H1 (cell line): ENCODE data around the gene TIMP3. TPM values are rescaled to one million over a fixed set of nuclear protein-coding genes. Genes with fewer than 3 reads are reported as not detected.

Source experiments
- CTCF ChIA-PET: fragments of 300-600 bp; sonication (Branson Sonifier 250); formaldehyde crosslinking; loops from one replicate; lab custom pipeline; 2021; ENCODE audit not compliant: partially characterized antibody; lab: Charles Lee
- POLR2A ChIA-PET: fragments of 300-600 bp; sonication (Branson Sonifier 250); formaldehyde crosslinking; loops from one replicate; lab custom pipeline; 2021; ENCODE audit warnings: inconsistent platforms; ENCODE audit not compliant: partially characterized antibody; lab: Charles Lee
- DNase-seq, 2 experiments: peaks; one replicate each; pipeline versions ENCODE4 v3.0.0 to v3.0.0-alpha.2; 2010 to 2022; ENCODE audit warnings: low spot score in 2 of 2, low read depth in 1 of 2, mixed read lengths in 1 of 2
- FAIRE-seq: peaks from 2 replicates; lab custom pipeline; 2011; peaks lifted over from hg19 to GRCh38; lab: Jason Lieb, UNC
- H2AFZ ChIP-seq: 2 replicates; pipeline ENCODE4 v1.8.1; 2012; ENCODE audit warnings: low read length, inconsistent platforms
- H2AK5ac ChIP-seq: 2 replicates; pipeline ENCODE4 v1.6.1; 2013; ENCODE audit warnings: low read depth, low read length
- H2BK120ac ChIP-seq: replicated peaks from 2 replicates; pipeline ENCODE3; 2013; ENCODE audit warnings: low read depth, low read length, inconsistent platforms
- H2BK12ac ChIP-seq: 2 replicates; pipeline ENCODE4 v1.6.1; 2013; ENCODE audit warnings: low read depth, low read length
- H2BK15ac ChIP-seq: 2 replicates; pipeline ENCODE4 v1.6.1; 2013; ENCODE audit warnings: low read length
- H2BK20ac ChIP-seq: 2 replicates; pipeline ENCODE4 v1.6.1; 2013; ENCODE audit warnings: low read length
- H2BK5ac ChIP-seq: 2 replicates; pipeline ENCODE4 v1.6.1; 2013; ENCODE audit warnings: low read depth, low read length
- H3K14ac ChIP-seq: 2 replicates; pipeline ENCODE4 v1.6.1; 2013; ENCODE audit warnings: inconsistent platforms; ENCODE audit not compliant: insufficient read length
- H3K18ac ChIP-seq: 2 replicates; pipeline ENCODE4 v1.6.1; 2013; ENCODE audit warnings: low read length; ENCODE audit errors: extremely low read depth
- H3K23ac ChIP-seq: 2 replicates; pipeline ENCODE4 v1.6.1; 2013; ENCODE audit warnings: inconsistent platforms; ENCODE audit not compliant: insufficient read length
- H3K23me2 ChIP-seq: 2 replicates; pipeline ENCODE4 v1.6.1; 2013; ENCODE audit warnings: low read depth, low read length
- H3K27ac ChIP-seq: 2 replicates; pipeline ENCODE4 v1.6.1; 2011; ENCODE audit warnings: low read depth, low read length, inconsistent platforms
- H3K27me3 ChIP-seq, 4 experiments: replicated peaks in 1 of 4; 1 replicate in 1 of 4; 2 replicates in 3 of 4; pipeline versions ENCODE4 v1.6.1 to v1.8.1; 2011 to 2013; ENCODE audit warnings: low read length in 3 of 4, mild to moderate bottlenecking in 3 of 4, inconsistent platforms in 2 of 4, mixed read lengths in 2 of 4, moderate library complexity in 1 of 4; ENCODE audit not compliant: control insufficient read depth in 3 of 4, insufficient read depth in 3 of 4; ENCODE audit errors: extremely low read depth in 1 of 4
- H3K36me3 ChIP-seq, 4 experiments: 2 replicates each; pipeline versions ENCODE4 v1.6.1 to v1.8.1; 2011 to 2013; ENCODE audit warnings: mild to moderate bottlenecking in 4 of 4, low read length in 3 of 4, moderate library complexity in 2 of 4, control low read depth in 1 of 4, inconsistent platforms in 1 of 4; ENCODE audit not compliant: insufficient read depth in 4 of 4, control insufficient read depth in 2 of 4
- H3K4ac ChIP-seq: replicated peaks from 2 replicates; pipeline ENCODE3; 2013; ENCODE audit warnings: low read length, low read depth, mixed read lengths, inconsistent platforms; ENCODE audit not compliant: insufficient read length
- H3K4me1 ChIP-seq, 4 experiments: replicated peaks in 1 of 4; 1 replicate in 1 of 4; 2 replicates in 3 of 4; pipeline versions ENCODE4 v1.6.1 to v1.8.1; 2011 to 2013; ENCODE audit warnings: low read length in 3 of 4, inconsistent platforms in 2 of 4, mixed read lengths in 1 of 4; ENCODE audit not compliant: insufficient read depth in 4 of 4, control insufficient read depth in 3 of 4
- H3K4me2 ChIP-seq, 2 experiments: 2 replicates each; pipeline versions ENCODE4 v1.6.1 to v1.8.1; 2011 to 2013; ENCODE audit warnings: low read depth in 2 of 2, low read length in 2 of 2, control low read depth in 1 of 2, inconsistent platforms in 1 of 2, mild to moderate bottlenecking in 1 of 2; ENCODE audit not compliant: insufficient read depth in 1 of 2
- H3K4me3 ChIP-seq, 4 experiments: fragments of 200-600, 300-600 bp in 1 of 4; sonication (generic), shearing (Covaris generic), sonication (Bioruptor Twin) in 1 of 4; 2 replicates each; pipeline versions ENCODE4 v1.5.1 to v1.8.1; 2011 to 2016; ENCODE audit warnings: low read length in 4 of 4, low read depth in 3 of 4, control low read depth in 2 of 4, inconsistent platforms in 2 of 4, mild to moderate bottlenecking in 2 of 4, mixed read lengths in 1 of 4, moderate library complexity in 1 of 4; ENCODE audit not compliant: insufficient read depth in 2 of 4; ENCODE audit errors: extremely low read depth in 1 of 4
- H3K56ac ChIP-seq: replicated peaks from 2 replicates; pipeline ENCODE3; 2013; ENCODE audit warnings: low read depth, mild to moderate bottlenecking, mixed read lengths, low read length, inconsistent platforms; ENCODE audit not compliant: insufficient read length
- H3K79me1 ChIP-seq: 2 replicates; pipeline ENCODE4 v1.6.1; 2013; ENCODE audit warnings: low read depth, low read length, control low read depth
- H3K79me2 ChIP-seq, 2 experiments: 2 replicates each; pipeline versions ENCODE4 v1.6.1 to v1.8.1; 2012 to 2013; ENCODE audit warnings: low read length in 2 of 2, mild to moderate bottlenecking in 2 of 2, inconsistent platforms in 1 of 2; ENCODE audit not compliant: insufficient read depth in 2 of 2, control insufficient read depth in 1 of 2
- H3K9ac ChIP-seq, 4 experiments: replicated peaks in 1 of 4; 1 replicate in 1 of 4; 2 replicates in 3 of 4; pipeline versions ENCODE4 v1.6.1 to v1.8.1; 2011 to 2013; ENCODE audit warnings: low read depth in 3 of 4, low read length in 3 of 4, control low read depth in 2 of 4, mild to moderate bottlenecking in 2 of 4, moderate library complexity in 2 of 4, inconsistent platforms in 1 of 4; ENCODE audit errors: extremely low read depth in 1 of 4
- H3K9me3 ChIP-seq, 2 experiments: 2 replicates each; pipeline versions ENCODE4 v1.6.1 to v1.8.1; 2012 to 2013; ENCODE audit warnings: mild to moderate bottlenecking in 2 of 2, moderate library complexity in 2 of 2, control low read depth in 1 of 2, inconsistent platforms in 1 of 2, low read depth in 1 of 2, low read length in 1 of 2, mixed read lengths in 1 of 2; ENCODE audit not compliant: insufficient read depth in 2 of 2
- H4K20me1 ChIP-seq, 2 experiments: replicated peaks in 1 of 2; 2 replicates each; pipeline versions ENCODE3 to v1.8.1; 2011 to 2013; ENCODE audit warnings: inconsistent platforms in 2 of 2, low read length in 2 of 2, mild to moderate bottlenecking in 1 of 2; ENCODE audit not compliant: insufficient read depth in 2 of 2, control insufficient read depth in 1 of 2
- H4K5ac ChIP-seq: 2 replicates; pipeline ENCODE4 v1.6.1; 2013; ENCODE audit warnings: low read length, low read depth, mixed read lengths, inconsistent platforms; ENCODE audit not compliant: insufficient read length
- H4K8ac ChIP-seq: 2 replicates; pipeline ENCODE4 v1.8.0; 2013; ENCODE audit warnings: mild to moderate bottlenecking, moderate library complexity, low read length, inconsistent platforms; ENCODE audit not compliant: insufficient read depth; ENCODE audit errors: extremely low read depth
- H4K91ac ChIP-seq: replicated peaks from 2 replicates; pipeline ENCODE3; 2013; ENCODE audit warnings: low read length, mixed read lengths, inconsistent platforms; ENCODE audit not compliant: insufficient read length
- WGBS, 2 experiments: shearing (Covaris generic) in 1 of 2; methylation state at CpG; one replicate each; pipeline versions ENCODE4 v1.1.6 to v1.1.7; 2013 to 2015; ENCODE audit warnings: low lambda C conversion rate in 2 of 2, mixed read lengths in 2 of 2, inconsistent platforms in 1 of 2, low coverage in 1 of 2, missing lambda C conversion rate in 1 of 2; ENCODE audit not compliant: insufficient replicate concordance in 2 of 2, insufficient coverage in 1 of 2, insufficient read length in 1 of 2; ENCODE audit errors: extremely low coverage in 1 of 2, missing lambda C conversion rate in 1 of 2; 5-methylcytosine and 5-hydroxymethylcytosine counted together
- polyA plus RNA-seq, 7 experiments: library from polyadenylated mRNA; depleted of rRNA in 3 of 7; stranded (reverse) in 5 of 7; unstranded in 2 of 7; fragments of >200 nt in 5 of 7; fragments of 200-250 nt in 2 of 7; gene quantifications; 1 replicate in 5 of 7; 2 replicates in 1 of 7; 4 replicates in 1 of 7; pipeline versions ENCODE4 v1.2.1 to v1.2.3, GENCODE V29; 2011 to 2013; ENCODE audit warnings: missing spikeins in 2 of 7, mixed read lengths in 2 of 7
- total RNA-seq: library from RNA; stranded (reverse); fragmentation: NEBNext Ultra II Directional; extraction: Animal tissue kit (Norgen Biotek cat#: 25700); gene quantifications from 2 replicates; pipeline ENCODE4 v1.2.1, GENCODE V29; 2021

TIMP3 gene
- total and polyA plus RNA-seq, 2 of the 8 experiments (the other 6 are each of a cell fraction or from before 2014, with no cell fraction given), result 1.3 to 4.7 TPM

GRCh38 chr22:32879550-32879949, 78.0 kb downstream of the TIMP3 start:
- Histone ChIP-seq H4K5ac (no peak overlapping the region), H3K23me2 (no peaks in the 10 kb centered on the region), H2BK5ac (no peak overlapping the region), H3K27ac (no peak overlapping the region), H3K9me3 (no peaks in the 10 kb centered on the region), H2BK15ac (no peak overlapping the region), H3K56ac (no peak overlapping the region), H3K14ac (no peak overlapping the region), H3K36me3 (no peaks in the 10 kb centered on the region), H2BK12ac (no peak overlapping the region), H4K20me1 (peaks cover 2% of the 10 kb centered on the region in 2 experiments), H3K27me3 (no peaks in the 10 kb centered on the region), H3K4me3 (no peak overlapping the region), H4K91ac (no peak overlapping the region), H3K4me1 (no peaks in the 10 kb centered on the region), H3K23ac (no peak overlapping the region), H3K4me2 (no peak overlapping the region), H2AFZ (no peak overlapping the region), H3K9ac (no peak overlapping the region), H2BK120ac (no peak overlapping the region), H4K8ac (no peak overlapping the region), H3K79me1 (no peaks in the 10 kb centered on the region), H2AK5ac (no peak overlapping the region), H3K18ac (no peak overlapping the region), H2BK20ac (no peak overlapping the region), H3K79me2 (no peaks in the 10 kb centered on the region), H3K4ac (no peak overlapping the region)
- 54% methylated on average over 1 of the region's 1 CpG; no CpG with 5 or more reads in 1 of the 2 experiments for WGBS, 2 experiments
- DNase-seq (no peak), FAIRE-seq (no peak)
- ChIA-PET CTCF (interaction anchor here (0.7 kb wide), 1 partner anchor 348 kb away, joined by 3 read pairs; no protein-coding TSS in a partner anchor), POLR2A (no interaction called here)
